KMS-11 (cell line): Measurements from ENCODE around the gene ALDH9A1.
"Not testable (repeated sequence)": the region's sequence is repeated elsewhere in the genome, so short reads cannot be mapped to it uniquely, and the experiment has no call there.

Experiments used
- H2AFZ ChIP-seq: fragments of 200-600 bp; sonication (generic); 2 replicates; pipeline ENCODE4 v1.6.1; 2016; ENCODE audit warnings: antibody characterized with exemption, mixed run types, low read depth
- H3K27ac ChIP-seq: fragments of 200-600 bp; sonication (generic); 2 replicates; pipeline ENCODE4 v1.6.1; 2016; ENCODE audit warnings: mild to moderate bottlenecking, mixed run types
- H3K27me3 ChIP-seq: fragments of 200-600 bp; sonication (generic); 2 replicates; pipeline ENCODE4 v1.6.1; 2017; ENCODE audit warnings: mild to moderate bottlenecking, low read depth, mixed run types, moderate library complexity; ENCODE audit not compliant: insufficient read depth
- H3K36me3 ChIP-seq: fragments of 200-600 bp; sonication (generic); 2 replicates; pipeline ENCODE4 v1.6.1; 2017; ENCODE audit warnings: mild to moderate bottlenecking, mixed run types; ENCODE audit not compliant: insufficient read depth
- H3K4me1 ChIP-seq: fragments of 200-600 bp; sonication (generic); 2 replicates; pipeline ENCODE4 v1.6.1; 2016; ENCODE audit warnings: mild to moderate bottlenecking, low read depth, mixed run types; ENCODE audit not compliant: poor library complexity, severe bottlenecking
- H3K4me2 ChIP-seq: fragments of 200-600 bp; sonication (generic); 2 replicates; pipeline ENCODE4 v1.7.0; 2016; ENCODE audit warnings: mild to moderate bottlenecking, mixed run types
- H3K4me3 ChIP-seq: fragments of 200-600 bp; sonication (generic); IDR thresholded peaks from 2 replicates; pipeline ENCODE4 v1.6.1; 2017; ENCODE audit warnings: low read depth, low read length, mixed read lengths; ENCODE audit not compliant: insufficient read depth
- H3K79me2 ChIP-seq: fragments of 200-600 bp; sonication (generic); 2 replicates; pipeline ENCODE4 v1.6.1; 2016; ENCODE audit warnings: low read depth, mixed run types; ENCODE audit not compliant: insufficient read depth
- H3K9ac ChIP-seq: fragments of 200-600 bp; sonication (generic); 2 replicates; pipeline ENCODE4 v1.6.1; 2016; ENCODE audit warnings: mild to moderate bottlenecking, mixed run types
- H4K20me1 ChIP-seq: fragments of 200-600 bp; sonication (generic); 2 replicates; pipeline ENCODE4 v1.6.1; 2016; ENCODE audit warnings: mild to moderate bottlenecking, mixed run types; ENCODE audit not compliant: insufficient read depth
- CTCF ChIP-seq: fragments of 200-600 bp; sonication (generic); conservative IDR thresholded peaks from 2 replicates; pipeline ENCODE4 v1.6.1; 2017; ENCODE audit warnings: low read depth, mild to moderate bottlenecking, antibody characterized with exemption, low read length, moderate library complexity, mixed read lengths

ALDH9A1 gene

GRCh38 chr1:165707984-165708706, 9.8 kb upstream of the ALDH9A1 start:
- no peaks in the 10 kb centered on the region for H3K36me3 ChIP-seq
- no peak overlapping the region for H3K4me3 ChIP-seq
- no peak for TF ChIP-seq CTCF
- H3K27me3 ChIP-seq = no peaks in the 10 kb centered on the region
- no peaks in the 10 kb centered on the region for H3K79me2 ChIP-seq
- H3K9ac ChIP-seq = no peak overlapping the region
- no peaks in the 10 kb centered on the region for H4K20me1 ChIP-seq
- H2AFZ ChIP-seq = no peak overlapping the region
- no peak overlapping the region for H3K27ac ChIP-seq
- H3K4me1 ChIP-seq = no peaks in the 10 kb centered on the region
- H3K4me2 ChIP-seq = no peak overlapping the region

- Histone ChIP-seq H3K4me3 (no peak overlapping the region), H2AFZ (no peak overlapping the region), H3K27ac (no peak overlapping the region), H3K4me2 (no peak overlapping the region), H3K4me1 (peaks cover 9% of the 10 kb centered on the region), H3K9ac (no peak overlapping the region), H3K27me3 (no peaks in the 10 kb centered on the region), H3K36me3 (no peaks in the 10 kb centered on the region), H4K20me1 (no peaks in the 10 kb centered on the region), H3K79me2 (no peaks in the 10 kb centered on the region)
- TF ChIP-seq CTCF = no peak
These were observed 5.3 kb upstream of the ALDH9A1 start for GRCh38 chr1:165703648-165704047.

GRCh38 chr1:165701922-165702321, 3.6 kb upstream of the ALDH9A1 start:
- H3K4me3 ChIP-seq, H2AFZ ChIP-seq, H3K27me3 ChIP-seq, H3K9ac ChIP-seq, H3K36me3 ChIP-seq, H3K4me2 ChIP-seq, H4K20me1 ChIP-seq, H3K27ac ChIP-seq: not testable (repeated sequence)
- peaks cover 16% of the 10 kb centered on the region for H3K4me1 ChIP-seq
- peaks cover 13% of the 10 kb centered on the region for H3K79me2 ChIP-seq

GRCh38 chr1:165699577-165699976, 1.2 kb upstream of the ALDH9A1 start:
- H3K4me1 ChIP-seq = peaks cover 28% of the 10 kb centered on the region
- H3K27ac ChIP-seq = no peak overlapping the region
- H3K4me2 ChIP-seq = peak overlapping the region; percentile 83; the same call in 1 of the 2 replicates
- H4K20me1 ChIP-seq = peaks cover 6% of the 10 kb centered on the region; the same call in 1 of the 2 replicates
- H3K36me3 ChIP-seq = no peaks in the 10 kb centered on the region
- H3K9ac ChIP-seq = no peak overlapping the region
- H3K4me3 ChIP-seq = no peak overlapping the region
- no peak for TF ChIP-seq CTCF
- H2AFZ ChIP-seq = no peak overlapping the region
- peaks cover 35% of the 10 kb centered on the region for H3K79me2 ChIP-seq
- H3K27me3 ChIP-seq = no peaks in the 10 kb centered on the region

- H3K9ac ChIP-seq = peak overlapping the region; percentile 85; the same call in 1 of the 2 replicates
- peak overlapping the region; percentile 90 for H3K4me3 ChIP-seq
- H3K27ac ChIP-seq = peak overlapping the region; percentile 86
- H2AFZ ChIP-seq = peak overlapping the region; percentile 87
- no peaks in the 10 kb centered on the region for H3K36me3 ChIP-seq
- peaks cover 6% of the 10 kb centered on the region; the same call in 1 of the 2 replicates for H4K20me1 ChIP-seq
- H3K4me2 ChIP-seq = peak overlapping the region; percentile 83
- TF ChIP-seq CTCF = no peak
- H3K79me2 ChIP-seq = peaks cover 41% of the 10 kb centered on the region
- peaks cover 28% of the 10 kb centered on the region for H3K4me1 ChIP-seq
- no peaks in the 10 kb centered on the region for H3K27me3 ChIP-seq
These were observed 345 bp upstream of the ALDH9A1 start for GRCh38 chr1:165698761-165699052.
